Activated CD4-positive, alpha-beta T cell treated with anti-CD3 and anti-CD28 coated beads, Interleukin-2, amount 10 ng/mL, durations not matched to agents 24 days and 14 days (primary cell): ENCODE data around the gene TBC1D8. TPM values are rescaled to one million over a fixed set of nuclear protein-coding genes. Genes with fewer than 3 reads are reported as not detected.

Experiments
- DNase-seq: peaks from one replicate; pipeline ENCODE4 v3.0.0; 2022
- H3K27ac Mint-ChIP-seq: one replicate; pipeline ENCODE4 v1.8.0; 2022; ENCODE audit warnings: mild to moderate bottlenecking, mixed read lengths
- H3K27me3 Mint-ChIP-seq: one replicate; pipeline ENCODE4 v1.8.0; 2022; ENCODE audit warnings: mixed read lengths
- H3K36me3 Mint-ChIP-seq: one replicate; pipeline ENCODE4 v1.8.0; 2022; ENCODE audit warnings: low read depth, mild to moderate bottlenecking, mixed read lengths
- H3K4me1 Mint-ChIP-seq: one replicate; pipeline ENCODE4 v1.8.0; 2021; ENCODE audit warnings: mixed read lengths
- H3K4me3 Mint-ChIP-seq: one replicate; pipeline ENCODE4 v1.8.0; 2022; ENCODE audit warnings: mild to moderate bottlenecking, moderate library complexity, mixed read lengths
- H3K9me3 Mint-ChIP-seq: one replicate; pipeline ENCODE4 v1.8.0; 2021; ENCODE audit warnings: mixed read lengths
- intact Hi-C: fragments of 100-400 bp; cut with micrococcal nuclease; formaldehyde crosslinking; loops from one replicate; pipeline ENCODE4 v1.15.1; 2023
- total RNA-seq: library from RNA; stranded (reverse); gene quantifications from 2 replicates; pipeline ENCODE4 v1.2.3, GENCODE V29; 2022

TBC1D8 gene
- total RNA-seq, 1 donor from 2014 or later, result 1.4 TPM

DNA sequence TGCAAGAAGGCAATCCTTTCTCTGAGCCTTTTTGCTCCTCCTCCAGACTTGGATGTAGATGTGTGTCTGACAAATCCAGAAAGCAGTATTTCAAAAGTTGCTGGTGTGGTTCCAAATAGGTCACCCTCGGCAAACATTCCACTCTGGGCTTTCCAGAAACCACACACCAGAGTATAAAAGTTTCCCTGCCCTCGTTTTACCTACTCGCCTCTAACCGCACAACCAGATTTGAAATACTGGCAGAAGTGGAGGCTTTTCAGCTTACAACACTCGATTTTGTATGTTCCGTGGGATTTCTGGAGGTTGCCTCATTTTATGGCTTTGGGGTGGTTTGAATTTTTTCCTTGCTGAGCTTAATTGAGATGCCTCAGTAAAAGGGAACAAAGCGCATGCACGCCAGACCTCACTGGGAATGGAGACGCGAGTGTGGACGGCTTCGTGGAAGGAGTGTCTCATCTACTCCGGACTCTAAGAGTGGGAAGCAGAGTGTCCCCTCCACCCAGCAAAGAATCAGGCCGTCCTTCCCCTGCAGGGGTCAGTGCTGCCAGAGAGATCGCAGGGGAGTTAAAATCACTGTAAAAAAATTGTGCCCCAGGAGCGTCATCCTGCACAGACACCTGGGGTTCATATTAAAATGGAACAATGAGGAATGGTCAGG lies 193.1 kb downstream of the TBC1D8 start:
- intact Hi-C loops, result no loop called here
- Mint-ChIP-seq H3K36me3 (no peaks in the 10 kb centered on the region), H3K4me1 (peaks cover 8% of the 10 kb centered on the region), H3K9me3 (no peaks in the 10 kb centered on the region), H3K4me3 (no peak overlapping the region), H3K27ac (no peak overlapping the region), H3K27me3 (peaks cover 2% of the 10 kb centered on the region)
- no peak for DNase-seq

Other genes starting within 250 kb of the TBC1D8 start
- gene RPL31, start 149.1 kb downstream of the TBC1D8 start, total RNA-seq, result 1,154 and 1,159 TPM in 2 replicates
- 65.0 and 69.6 TPM in 2 replicates for gene CNOT11, start 101.5 kb upstream of the TBC1D8 start, total RNA-seq
- 40.3 and 40.7 TPM in 2 replicates for gene RNF149, start 157.3 kb upstream of the TBC1D8 start, total RNA-seq
- not detected in 2 replicates for gene CREG2, start 236.1 kb upstream of the TBC1D8 start, total RNA-seq